Progenitor cell of endocrine pancreas (in vitro differentiated cells): Measurements from ENCODE around the gene ETNK2. TPM values are rescaled to one million over a fixed set of nuclear protein-coding genes. Genes with fewer than 3 reads are reported as not detected.
A peak's percentile ranks its signal among the peaks of the same experiment; 100 is the strongest.

ENCODE experiments used
- DNase-seq: peaks from one replicate; pipeline ENCODE4 v3.0.0; 2021; ENCODE audit warnings: low spot score; ENCODE audit not compliant: unreplicated experiment
- H3K27ac Mint-ChIP-seq: 2 replicates; pipeline ENCODE4 v1.8.0; 2021; ENCODE audit warnings: mild to moderate bottlenecking, moderate library complexity, mixed read lengths
- H3K27me3 Mint-ChIP-seq: 2 replicates; pipeline ENCODE4 v1.8.0; 2021; ENCODE audit warnings: mixed read lengths
- H3K36me3 Mint-ChIP-seq: 2 replicates; pipeline ENCODE4 v1.8.0; 2022; ENCODE audit warnings: mixed read lengths; ENCODE audit not compliant: insufficient read depth
- H3K4me1 Mint-ChIP-seq: 2 replicates; pipeline ENCODE4 v1.8.0; 2021; ENCODE audit warnings: low read depth, mixed read lengths
- H3K4me3 Mint-ChIP-seq: 2 replicates; pipeline ENCODE4 v1.8.0; 2021; ENCODE audit warnings: low read depth, mild to moderate bottlenecking, moderate library complexity, mixed read lengths
- H3K9me3 Mint-ChIP-seq: 2 replicates; pipeline ENCODE4 v1.8.0; 2021; ENCODE audit warnings: low read depth, mixed read lengths
- CTCF ChIP-seq: fragments of 200-600 bp; sonication (generic); IDR thresholded peaks from one replicate; pipeline ENCODE4 v1.5.0; 2021; ENCODE audit warnings: antibody characterized with exemption, mild to moderate bottlenecking; ENCODE audit not compliant: unreplicated experiment
- total RNA-seq: library from RNA; stranded (reverse); gene quantifications from 2 replicates; pipeline ENCODE4 v1.2.1, GENCODE V29; 2021

Gene ETNK2
- total RNA-seq, 1 donor from 2014 or later = 22.6 TPM

GRCh38 chr1:204127597-204128242 is 24.1 kb downstream of the ETNK2 start:
- peak; percentile 52 for DNase-seq
- no peaks in the 10 kb centered on the region for H3K27me3 Mint-ChIP-seq
- H3K27ac Mint-ChIP-seq = peak overlapping the region; percentile 24
- H3K4me3 Mint-ChIP-seq = no peak overlapping the region
- H3K4me1 Mint-ChIP-seq = peaks cover 14% of the 10 kb centered on the region
- peaks cover 12% of the 10 kb centered on the region for H3K36me3 Mint-ChIP-seq
- peak; percentile 97 for TF ChIP-seq CTCF
- H3K9me3 Mint-ChIP-seq = no peaks in the 10 kb centered on the region

GRCh38 chr1:204126956-204127355 is 24.9 kb downstream of the ETNK2 start:
- DNase-seq = no peak
- Mint-ChIP-seq H3K4me1 (peaks cover 14% of the 10 kb centered on the region), H3K9me3 (no peaks in the 10 kb centered on the region), H3K27ac (peak overlapping the region; percentile 88), H3K27me3 (no peaks in the 10 kb centered on the region), H3K36me3 (peaks cover 12% of the 10 kb centered on the region), H3K4me3 (no peak overlapping the region)
- no peak for TF ChIP-seq CTCF

GRCh38 chr1:204126386-204126785 is 25.5 kb downstream of the ETNK2 start:
- no peak for TF ChIP-seq CTCF
- Mint-ChIP-seq H3K4me1 (peaks cover 14% of the 10 kb centered on the region), H3K9me3 (no peaks in the 10 kb centered on the region), H3K27me3 (no peaks in the 10 kb centered on the region), H3K36me3 (peaks cover 12% of the 10 kb centered on the region), H3K27ac (peak overlapping the region; percentile 88), H3K4me3 (no peak overlapping the region)
- DNase-seq = no peak

- H3K27me3 Mint-ChIP-seq = no peaks in the 10 kb centered on the region
- DNase-seq = no peak
- H3K27ac Mint-ChIP-seq = peak overlapping the region; percentile 31
- H3K4me3 Mint-ChIP-seq = no peak overlapping the region
- H3K4me1 Mint-ChIP-seq = peaks cover 14% of the 10 kb centered on the region
- H3K36me3 Mint-ChIP-seq = peaks cover 11% of the 10 kb centered on the region
- no peaks in the 10 kb centered on the region for H3K9me3 Mint-ChIP-seq
- TF ChIP-seq CTCF = no peak
Measured at GRCh38 chr1:204125759-204126351, 26.0 kb downstream of the ETNK2 start.

- Mint-ChIP-seq H3K36me3 (peaks cover 13% of the 10 kb centered on the region), H3K4me1 (peaks cover 14% of the 10 kb centered on the region), H3K27me3 (no peaks in the 10 kb centered on the region), H3K27ac (no peak overlapping the region), H3K4me3 (no peak overlapping the region), H3K9me3 (no peaks in the 10 kb centered on the region)
- DNase-seq = no peak
- no peak for TF ChIP-seq CTCF
Measured at GRCh38 chr1:204124639-204125038, 27.2 kb downstream of the ETNK2 start.
